Ascending aorta (tissue), 2 donors: ENCODE measurements around the gene DYNC1LI1. TPM values are rescaled to one million over a fixed set of nuclear protein-coding genes. Genes with fewer than 3 reads are reported as not detected.
A peak's percentile ranks its signal among the peaks of the same experiment; 100 is the strongest.

ENCODE experiments used
- DNase-seq, 2 donors: peaks; one replicate each; pipeline ENCODE4 v3.0.0-alpha.2; 2019; ENCODE audit warnings: low spot score in 2 of 2
- H3K27ac ChIP-seq, 2 donors: fragments of 200-600 bp; sonication (generic); one replicate each; pipeline ENCODE4 v1.5.1; 2016 to 2017; ENCODE audit warnings: mild to moderate bottlenecking in 1 of 2
- H3K27me3 ChIP-seq: fragments of 200-600 bp; sonication (generic); one replicate; pipeline ENCODE4 v1.5.1; 2017
- H3K36me3 ChIP-seq, 2 donors: fragments of 200-600 bp; sonication (generic); one replicate each; pipeline ENCODE4 v1.5.1; 2016
- H3K4me1 ChIP-seq, 2 donors: fragments of 200-600 bp; sonication (generic); one replicate each; pipeline ENCODE4 v1.5.1; 2016 to 2017; ENCODE audit warnings: mild to moderate bottlenecking in 1 of 2
- H3K4me3 ChIP-seq, 2 donors: fragments of 200-600 bp; sonication (generic); one replicate each; pipeline ENCODE4 v1.5.1; 2016 to 2017; ENCODE audit warnings: mild to moderate bottlenecking in 1 of 2
- H3K9me3 ChIP-seq, 2 donors: fragments of 200-600 bp; sonication (generic); one replicate each; pipeline ENCODE4 v1.5.1; 2016
- CTCF ChIP-seq, 3 experiments: fragments of 200-600 bp in 2 of 3; fragments of 450-650 bp in 1 of 3; sonication (generic) in 2 of 3; IDR thresholded peaks; one replicate each; pipeline ENCODE4 v1.5.1; 2016 to 2019; ENCODE audit warnings: antibody characterized with exemption in 3 of 3, mild to moderate bottlenecking in 1 of 3, moderate library complexity in 1 of 3
- intact Hi-C: fragments of 100-400 bp; cut with DNase I; formaldehyde crosslinking; loops from one replicate; pipeline ENCODE4 v1.15.1; 2023
- total RNA-seq: library from RNA; depleted of rRNA; stranded (reverse); fragments of >200 nt; gene quantifications from one replicate; pipeline ENCODE4 v1.1.0, GENCODE V29; 2016

DYNC1LI1 gene
- total RNA-seq, 1 donor from 2014 or later, result 22.1 TPM

GRCh38 chr3:32575451-32576113 lies 4.9 kb upstream of the DYNC1LI1 start:
- no peak for TF ChIP-seq CTCF (IDR thresholded peaks at IDR 0.05)
- Histone ChIP-seq H3K27ac (no peak overlapping the region), H3K36me3 (no peaks in the 10 kb centered on the region), H3K9me3 (no peaks in the 10 kb centered on the region), H3K27me3 (no peaks in the 10 kb centered on the region), H3K4me1 (peaks cover 3 to 10% of the 10 kb centered on the region in 2 donors), H3K4me3 (no peak overlapping the region)
- intact Hi-C loops, result no loop called here
- DNase-seq, result no peak

- no peaks in the 10 kb centered on the region for H3K9me3 ChIP-seq
- no peak for TF ChIP-seq CTCF (IDR thresholded peaks at IDR 0.05)
- intact Hi-C loops, result loop anchor here (2.0 to 5.0 kb wide), 4 partner anchors 41 to 526 kb away; partner anchors contain the start of genes CMTM6, GLB1 and TMPPE
- H3K27ac ChIP-seq, result peak overlapping the region; percentile 96 to 100
- peaks cover 0 to 3% of the 10 kb centered on the region in 2 donors for H3K36me3 ChIP-seq
- H3K4me1 ChIP-seq, result peaks cover 0 to 7% of the 10 kb centered on the region in 2 donors
- DNase-seq, result no peak
- no peaks in the 10 kb centered on the region for H3K27me3 ChIP-seq
- H3K4me3 ChIP-seq, result peak overlapping the region; percentile 89 to 92
These were observed 481 bp upstream of the DYNC1LI1 start for GRCh38 chr3:32571192-32571485.

- peak in 1 of 2 donors; percentile 81 for DNase-seq
These were observed 878 bp downstream of the DYNC1LI1 start for GRCh38 chr3:32569540-32570420.

GRCh38 chr3:32568953-32569352 lies 1.7 kb downstream of the DYNC1LI1 start:
- no peak for DNase-seq
- no peaks in the 10 kb centered on the region for H3K9me3 ChIP-seq
- H3K4me1 ChIP-seq, result peaks cover 0 to 7% of the 10 kb centered on the region in 2 donors
- TF ChIP-seq CTCF (IDR thresholded peaks at IDR 0.05), result no peak
- H3K27me3 ChIP-seq, result no peaks in the 10 kb centered on the region
- intact Hi-C loops, result no loop called here
- peak overlapping the region; percentile 89 to 92 for H3K4me3 ChIP-seq
- H3K36me3 ChIP-seq, result peaks cover 0 to 7% of the 10 kb centered on the region in 2 donors
- H3K27ac ChIP-seq, result no peak overlapping the region

More at GRCh38 chr3:32569540-32570420, 878 bp downstream of the DYNC1LI1 start:
- intact Hi-C loops, result loop anchor here (2.0 to 5.0 kb wide), 4 partner anchors 43 to 528 kb away; partner anchors contain the start of genes CMTM6, GLB1 and TMPPE
- H3K27ac ChIP-seq, result peak overlapping the region; percentile 96 to 100
- H3K36me3 ChIP-seq, result peaks cover 0 to 7% of the 10 kb centered on the region in 2 donors
- H3K4me3 ChIP-seq, result peak overlapping the region; percentile 89 to 92
- no peaks in the 10 kb centered on the region for H3K27me3 ChIP-seq
- no peak for TF ChIP-seq CTCF (IDR thresholded peaks at IDR 0.05)
- H3K9me3 ChIP-seq, result no peaks in the 10 kb centered on the region
- peaks cover 0 to 7% of the 10 kb centered on the region in 2 donors for H3K4me1 ChIP-seq

GRCh38 chr3:32564195-32564594 lies 6.5 kb downstream of the DYNC1LI1 start:
- no peak for TF ChIP-seq CTCF (IDR thresholded peaks at IDR 0.05)
- H3K27me3 ChIP-seq, result no peaks in the 10 kb centered on the region
- H3K9me3 ChIP-seq, result no peaks in the 10 kb centered on the region
- DNase-seq, result no peak
- no peak overlapping the region for H3K27ac ChIP-seq
- H3K4me3 ChIP-seq, result no peak overlapping the region
- intact Hi-C loops, result no loop called here
- peaks cover 0 to 7% of the 10 kb centered on the region in 2 donors for H3K36me3 ChIP-seq
- peaks cover 0 to 14% of the 10 kb centered on the region in 2 donors for H3K4me1 ChIP-seq
